ENCODE measurements around the gene VAV2. TPM values are rescaled to one million over a fixed set of nuclear protein-coding genes. Genes with fewer than 3 reads are reported as not detected.

The VAV2 gene
- total and polyA plus RNA-seq, 4 donors: 13.0 to 28.2 (median 16.3) TPM

GRCh38 chr9:133999851-134000265 is 7.7 kb upstream of the VAV2 start:
- Histone ChIP-seq H3K9ac (ENCODE audit: insufficient read depth in 1 of 2, low read length in 2 of 2) (no peak overlapping the region), H3K36me3 (ENCODE audit: control insufficient read depth in 4 of 4, insufficient read depth in 4 of 4, low read length in 4 of 4) (no peaks in the 10 kb centered on the region), H3K27me3 (ENCODE audit: control insufficient read depth in 3 of 3, insufficient read depth in 3 of 3, low read length in 2 of 3) (no peaks in the 10 kb centered on the region), H3K27ac (ENCODE audit: low read depth in 1 of 2, low read length in 1 of 2) (no peak overlapping the region), H3K4me3 (no peak overlapping the region), H3K9me3 (ENCODE audit: control insufficient read depth in 4 of 4, insufficient read depth in 3 of 4, low read length in 3 of 4) (no peaks in the 10 kb centered on the region), H3K4me1 (ENCODE audit: control insufficient read depth in 5 of 5, insufficient read depth in 5 of 5, low read length in 5 of 5) (peaks cover 0 to 13% (median 5%) of the 10 kb centered on the region in 5 donors)
- DNase-seq (peak; percentile 33 to 50 (median 47)), ATAC-seq (ENCODE audit: insufficient read depth, low FRiP score) (no peak)
- 78 to 84% methylated on average over 6 of the region's 6 CpGs for WGBS, 2 donors
- TF ChIP-seq CTCF (IDR thresholded peaks at IDR 0.05; ENCODE audit: control extremely low read depth, extremely low read depth): no peak

- Histone ChIP-seq H3K36me3 (ENCODE audit: control insufficient read depth in 4 of 4, insufficient read depth in 4 of 4, low read length in 4 of 4) (no peaks in the 10 kb centered on the region), H3K9ac (ENCODE audit: insufficient read depth in 1 of 2, low read length in 2 of 2) (no peak overlapping the region), H3K27me3 (ENCODE audit: control insufficient read depth in 3 of 3, insufficient read depth in 3 of 3, low read length in 2 of 3) (no peaks in the 10 kb centered on the region), H3K4me1 (ENCODE audit: control insufficient read depth in 5 of 5, insufficient read depth in 5 of 5, low read length in 5 of 5) (peaks cover 0 to 19% (median 5%) of the 10 kb centered on the region in 5 donors), H3K4me3 (no peak overlapping the region), H3K27ac (ENCODE audit: low read depth in 1 of 2, low read length in 1 of 2) (no peak overlapping the region), H3K9me3 (ENCODE audit: control insufficient read depth in 4 of 4, insufficient read depth in 3 of 4, low read length in 3 of 4) (no peaks in the 10 kb centered on the region)
- DNase-seq: no peak
- TF ChIP-seq CTCF (IDR thresholded peaks at IDR 0.05; ENCODE audit: control extremely low read depth, extremely low read depth): no peak
- WGBS, 2 donors: 90 to 100% methylated on average over 1 of the region's 1 CpG
- ATAC-seq (ENCODE audit: insufficient read depth, low FRiP score): no peak
Observed at GRCh38 chr9:133998915-133999595, 6.9 kb upstream of the VAV2 start.

GRCh38 chr9:133997584-133997983 is 5.5 kb upstream of the VAV2 start:
- DNase-seq: no peak
- Histone ChIP-seq H3K27ac (ENCODE audit: low read depth in 1 of 2, low read length in 1 of 2) (no peak overlapping the region), H3K9ac (ENCODE audit: insufficient read depth in 1 of 2, low read length in 2 of 2) (no peak overlapping the region), H3K36me3 (ENCODE audit: control insufficient read depth in 4 of 4, insufficient read depth in 4 of 4, low read length in 4 of 4) (no peaks in the 10 kb centered on the region), H3K4me1 (ENCODE audit: control insufficient read depth in 5 of 5, insufficient read depth in 5 of 5, low read length in 5 of 5) (peaks cover 0 to 29% (median 5%) of the 10 kb centered on the region in 5 donors), H3K27me3 (ENCODE audit: control insufficient read depth in 3 of 3, insufficient read depth in 3 of 3, low read length in 2 of 3) (no peaks in the 10 kb centered on the region), H3K9me3 (ENCODE audit: control insufficient read depth in 4 of 4, insufficient read depth in 3 of 4, low read length in 3 of 4) (no peaks in the 10 kb centered on the region), H3K4me3 (no peak overlapping the region)
- TF ChIP-seq CTCF (IDR thresholded peaks at IDR 0.05; ENCODE audit: control extremely low read depth, extremely low read depth): no peak
- ATAC-seq (ENCODE audit: insufficient read depth, low FRiP score): no peak
- WGBS, 2 donors: 83 to 100% methylated on average over 2 of the region's 2 CpGs
